GM19324 (cell line): ENCODE measurements around the gene CACNA1I.

Experiments used
- ATAC-seq: cut with Tn5 transposase; IDR thresholded peaks from one replicate; pipeline ENCODE4 v1.9.1; 2021; ENCODE audit warnings: mild to moderate bottlenecking, moderate library complexity; ENCODE audit not compliant: unreplicated experiment, low FRiP score

Gene CACNA1I

DNA sequence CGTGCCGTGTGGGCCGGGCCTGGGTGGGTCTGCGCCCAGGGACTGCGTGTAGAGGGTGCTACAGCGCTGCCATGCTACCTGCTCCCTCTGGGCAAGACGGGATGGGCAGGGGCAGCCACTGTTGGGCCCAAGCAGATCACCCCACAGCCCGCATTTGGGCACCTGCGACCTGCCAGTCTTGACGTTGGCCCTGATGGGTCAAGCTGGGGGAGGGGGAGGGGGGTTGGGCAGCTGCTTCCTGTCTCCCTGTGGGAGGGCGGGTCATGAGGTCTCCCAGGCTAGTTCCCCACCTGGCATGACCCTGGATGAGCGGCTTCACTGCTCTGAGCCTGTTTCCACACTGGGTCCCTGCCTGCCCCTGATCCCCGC, 35.2 kb upstream of the CACNA1I start:
- no peak for ATAC-seq

DNA sequence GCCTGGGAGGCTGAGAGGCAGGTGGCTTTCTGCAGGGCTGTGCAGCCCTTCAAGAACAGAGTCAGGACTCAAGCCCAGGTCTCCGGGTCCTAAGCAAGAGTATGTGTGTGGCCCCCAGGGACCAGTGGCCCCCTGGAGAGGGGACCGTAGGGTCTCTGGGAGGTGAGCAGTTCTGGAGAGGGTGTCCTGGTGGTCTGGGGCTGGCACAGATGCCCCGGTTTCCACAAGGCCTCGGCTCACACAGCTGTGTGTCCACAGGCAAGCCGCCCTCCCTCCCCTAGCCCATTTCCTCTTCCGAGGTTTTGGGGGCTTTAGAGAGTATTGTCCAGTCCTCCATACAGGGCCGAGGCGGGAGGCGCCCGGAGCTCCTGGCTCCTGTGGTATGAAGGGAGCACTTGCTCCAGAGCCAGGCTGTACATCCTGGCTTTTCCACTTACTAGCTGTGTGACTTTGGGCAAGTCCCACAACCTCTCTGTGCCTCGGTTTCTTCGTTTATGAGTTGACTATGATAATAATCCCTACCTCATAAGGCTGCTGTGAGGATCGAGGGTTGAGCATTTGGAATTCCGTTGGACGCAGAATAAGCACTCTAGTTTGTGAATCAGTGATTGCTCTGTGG, 34.6 kb upstream of the CACNA1I start:
- no peak for ATAC-seq

DNA sequence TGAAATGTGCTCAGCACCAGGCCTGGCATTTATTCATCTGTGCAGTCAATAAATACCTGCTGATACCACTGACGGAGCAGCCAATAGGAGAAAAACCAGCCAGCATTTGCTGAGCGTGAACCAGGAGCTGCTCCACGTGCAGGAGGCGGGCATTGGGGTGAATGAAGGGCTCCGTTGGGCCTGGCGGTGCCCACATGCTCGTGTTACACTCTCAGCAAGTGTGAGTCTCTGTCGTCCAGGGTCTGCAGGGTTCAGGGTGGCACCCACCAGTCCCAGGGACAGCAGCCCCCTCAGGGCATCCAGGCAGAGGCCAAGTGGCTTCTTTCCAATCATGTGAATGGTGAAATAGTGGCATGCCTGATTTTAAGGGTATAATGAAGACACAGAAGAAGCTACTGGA, 33.8 kb upstream of the CACNA1I start:
- ATAC-seq = no peak

DNA sequence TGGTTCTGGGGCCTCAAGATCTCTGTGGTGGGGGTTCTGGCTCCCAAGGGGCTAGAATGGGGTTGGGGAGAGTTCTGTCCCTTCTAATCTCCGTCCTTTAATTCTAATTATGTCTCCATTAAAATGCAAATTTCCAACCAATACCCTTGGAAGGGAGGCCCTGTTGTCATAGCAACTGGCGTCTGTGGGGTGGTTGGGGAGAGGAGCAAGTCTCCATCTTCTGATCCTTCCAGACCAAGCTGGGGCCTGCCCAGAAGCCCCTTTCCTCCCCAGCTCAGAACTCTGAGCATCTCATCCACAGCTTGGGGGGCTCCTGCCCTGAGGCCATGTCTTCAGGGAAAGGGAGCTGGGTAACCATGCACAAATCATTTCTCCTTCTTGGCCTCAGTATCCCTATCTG, 32.6 kb upstream of the CACNA1I start:
- no peak for ATAC-seq

DNA sequence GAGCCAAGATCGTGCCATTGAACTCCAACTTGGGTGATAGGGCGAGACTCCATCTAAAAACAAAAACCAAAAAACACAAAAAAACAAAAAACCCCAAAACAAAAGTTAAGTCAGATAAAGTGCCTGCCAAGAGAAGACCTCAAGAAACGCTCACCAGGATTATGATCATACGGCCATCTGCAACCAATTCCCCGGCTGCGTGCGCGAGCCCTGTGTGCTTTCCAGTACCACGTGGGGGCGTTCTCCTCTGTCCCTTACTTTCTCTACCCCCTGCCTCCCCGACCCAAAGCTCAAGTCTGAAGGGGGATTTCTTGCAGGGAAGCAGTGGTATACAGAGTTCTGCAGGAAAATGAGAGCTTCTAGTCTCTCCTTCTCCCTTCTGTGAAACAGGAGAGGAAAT, 27.5 kb upstream of the CACNA1I start:
- no peak for ATAC-seq

DNA sequence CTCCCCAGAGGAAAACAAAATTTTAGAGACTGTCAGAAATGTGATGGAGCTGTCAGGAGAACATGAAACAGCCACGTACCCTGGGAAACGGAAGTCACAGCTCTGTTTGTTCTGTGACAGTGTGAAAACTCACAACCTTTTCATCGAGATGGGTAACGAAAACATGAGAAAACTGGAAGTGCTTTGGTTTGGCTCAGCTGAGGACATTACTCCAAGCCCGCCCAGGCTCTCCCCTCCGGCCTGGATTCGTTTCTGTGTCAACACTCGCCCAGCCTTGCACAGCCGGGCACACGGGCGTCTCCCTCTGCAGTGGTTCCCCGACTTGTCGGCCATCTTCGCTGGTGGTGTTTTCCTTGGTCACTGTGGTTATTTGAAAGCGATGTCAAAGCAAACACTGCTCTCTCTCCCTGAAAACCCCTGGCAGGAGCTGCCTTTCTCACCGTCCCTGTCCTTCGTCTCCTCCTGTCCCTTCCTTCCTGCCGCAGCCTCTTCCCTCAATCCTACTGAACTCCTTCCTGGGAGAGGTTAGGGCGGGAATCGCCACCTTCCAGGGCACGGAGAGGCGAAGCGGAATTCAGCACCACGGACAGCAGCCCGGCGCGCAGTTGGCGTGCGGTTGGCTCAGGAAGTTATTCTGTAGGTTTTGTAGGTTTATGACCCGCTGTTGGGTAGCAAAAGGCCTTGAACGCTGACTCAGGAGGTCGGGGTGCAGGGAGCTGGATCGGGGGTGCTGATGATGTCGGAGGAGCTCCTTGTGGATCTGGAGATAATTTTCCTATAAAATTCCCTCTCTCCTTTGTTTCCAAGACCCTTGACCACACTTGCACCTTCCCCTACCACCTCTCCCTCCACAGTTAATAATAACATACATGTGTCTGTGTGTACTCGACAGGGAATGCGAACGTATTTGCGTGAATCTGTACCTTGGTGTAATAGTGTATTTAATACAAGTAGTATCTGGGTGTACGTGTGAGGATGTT, 24.9 kb upstream of the CACNA1I start:
- ATAC-seq = no peak

DNA sequence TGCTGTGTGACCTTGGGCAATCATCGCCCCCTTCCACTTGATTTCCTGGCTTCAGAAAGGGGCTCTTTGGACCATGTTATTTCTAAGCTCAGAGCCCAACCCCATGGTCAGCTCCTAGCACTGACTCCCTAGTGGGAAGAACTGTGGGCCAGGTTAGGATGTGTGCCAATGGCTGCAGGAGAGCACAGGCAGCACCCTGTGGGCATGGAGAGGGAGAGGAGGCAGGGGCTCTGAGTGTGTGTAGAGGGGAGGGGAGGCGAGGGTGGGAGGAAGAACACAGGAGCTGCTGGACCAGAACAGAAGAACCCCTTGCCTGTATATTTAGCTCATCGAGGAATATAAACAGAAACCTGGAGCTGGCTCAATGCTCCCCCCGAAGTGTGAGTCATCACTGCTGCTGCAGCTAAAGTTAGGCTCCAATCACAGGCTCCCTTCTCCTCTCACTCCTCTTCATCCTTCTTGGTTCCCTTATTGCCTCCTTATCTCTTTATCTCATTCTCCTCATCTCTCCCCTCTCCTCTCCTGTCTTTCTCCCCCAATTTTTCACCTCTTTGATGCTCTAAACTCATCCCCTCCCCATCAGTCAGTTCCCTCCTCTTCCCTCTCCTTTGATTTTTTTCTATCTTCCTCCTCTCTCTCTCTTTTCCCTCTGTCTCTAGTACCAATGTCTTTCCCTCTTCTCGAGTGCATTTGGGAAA, 23.5 kb upstream of the CACNA1I start:
- no peak for ATAC-seq

DNA sequence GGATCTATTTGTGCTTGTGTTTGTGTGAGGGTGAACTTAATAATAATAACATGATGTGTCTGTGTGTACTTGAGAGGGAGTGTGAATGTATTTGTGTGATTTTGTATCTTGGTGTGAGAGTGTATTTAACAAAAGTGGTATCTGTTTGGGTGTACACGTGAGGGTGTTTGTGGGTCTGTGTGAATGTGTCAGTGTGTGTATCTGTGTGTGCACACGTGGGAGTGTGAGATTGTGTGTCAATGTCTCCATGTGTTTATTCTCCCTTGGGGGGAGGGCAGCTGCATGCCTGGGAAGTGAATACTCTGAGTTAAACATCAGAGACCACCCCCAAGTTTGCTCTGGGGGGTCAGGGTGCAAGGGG, 23.0 kb upstream of the CACNA1I start:
- ATAC-seq = no peak

DNA sequence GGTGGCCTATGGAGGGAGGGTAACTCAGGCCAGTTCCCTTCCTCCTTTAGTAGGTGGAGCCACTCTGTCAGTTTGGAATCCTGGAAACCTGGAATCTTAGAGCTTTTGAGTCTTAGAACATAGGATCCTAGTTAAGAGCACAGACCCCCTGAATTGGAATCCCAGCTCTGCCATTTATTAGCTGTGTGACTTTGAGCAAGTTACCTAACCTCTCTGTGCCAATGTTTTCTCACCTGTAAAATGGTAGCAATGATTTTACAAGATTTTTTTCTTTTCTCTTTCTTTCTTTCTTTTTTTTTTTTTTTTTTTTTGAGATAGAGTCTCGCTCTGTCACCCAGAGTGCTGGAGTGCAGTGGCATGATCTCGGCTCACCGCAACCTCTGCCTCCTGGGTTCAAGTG, 17.1 kb upstream of the CACNA1I start:
- ATAC-seq = no peak

DNA sequence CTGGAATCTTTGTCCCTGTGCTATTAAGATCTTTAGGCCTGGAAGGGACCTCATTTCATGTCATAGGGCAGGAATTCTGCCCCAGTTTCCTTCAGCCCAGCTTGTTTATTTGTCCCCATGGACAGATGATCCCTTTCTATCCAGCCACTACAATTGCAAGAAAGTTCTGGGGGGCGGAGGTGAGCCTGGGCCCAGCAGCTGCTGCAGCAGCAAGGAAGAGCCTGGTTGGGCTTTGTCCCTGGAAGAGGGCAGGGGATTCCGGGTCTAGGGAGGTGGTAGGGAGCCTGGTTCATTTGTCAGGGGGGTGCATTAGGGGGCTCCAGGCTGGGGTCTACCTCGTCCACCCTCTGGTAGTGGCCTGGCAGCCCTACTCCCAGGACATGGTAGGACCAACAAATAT, 16.4 kb upstream of the CACNA1I start:
- ATAC-seq = no peak

DNA sequence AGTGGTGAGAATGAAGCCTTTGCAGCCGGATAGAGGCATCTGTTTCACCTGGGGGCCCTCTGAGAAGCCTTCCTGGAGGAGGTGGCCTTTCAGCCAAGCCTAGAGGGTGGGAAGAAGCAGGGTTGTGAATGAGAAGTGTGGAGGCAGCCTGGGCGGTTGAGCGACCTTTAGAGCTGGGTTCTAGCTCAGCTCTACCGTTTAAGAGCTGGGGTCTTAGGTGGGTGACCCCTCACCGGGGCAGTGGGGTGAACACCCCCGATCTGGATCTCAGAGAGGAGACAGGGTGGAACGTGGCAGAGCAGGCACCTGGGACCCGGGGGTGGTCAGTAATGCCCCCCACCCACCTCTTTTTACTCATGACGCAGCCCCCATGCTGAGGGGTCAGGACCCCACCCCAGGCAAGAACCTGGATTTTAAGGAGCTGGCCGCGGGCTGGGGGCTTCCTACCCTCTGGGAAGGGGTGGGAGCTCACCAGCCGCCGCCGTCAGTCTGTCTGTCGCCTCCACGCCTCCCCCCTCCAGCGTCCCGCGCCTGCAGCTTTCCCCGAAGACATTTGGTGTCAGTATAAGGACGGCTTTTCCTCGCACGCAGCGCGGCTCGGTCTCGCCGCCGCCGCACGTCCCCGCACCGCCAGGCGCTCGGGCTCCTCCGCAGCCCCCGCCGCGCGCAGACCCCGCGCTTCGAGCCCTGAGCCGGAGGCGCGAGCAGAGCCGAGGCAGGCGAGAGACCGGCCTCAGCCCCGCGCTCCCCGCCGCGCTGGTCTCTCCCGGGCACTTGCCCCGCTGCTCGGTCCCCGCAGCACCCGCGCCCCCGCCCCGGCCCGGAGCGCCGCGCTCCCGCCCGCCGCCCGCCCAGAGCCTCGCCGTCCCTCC, 13.3 kb upstream of the CACNA1I start:
- no peak for ATAC-seq

DNA sequence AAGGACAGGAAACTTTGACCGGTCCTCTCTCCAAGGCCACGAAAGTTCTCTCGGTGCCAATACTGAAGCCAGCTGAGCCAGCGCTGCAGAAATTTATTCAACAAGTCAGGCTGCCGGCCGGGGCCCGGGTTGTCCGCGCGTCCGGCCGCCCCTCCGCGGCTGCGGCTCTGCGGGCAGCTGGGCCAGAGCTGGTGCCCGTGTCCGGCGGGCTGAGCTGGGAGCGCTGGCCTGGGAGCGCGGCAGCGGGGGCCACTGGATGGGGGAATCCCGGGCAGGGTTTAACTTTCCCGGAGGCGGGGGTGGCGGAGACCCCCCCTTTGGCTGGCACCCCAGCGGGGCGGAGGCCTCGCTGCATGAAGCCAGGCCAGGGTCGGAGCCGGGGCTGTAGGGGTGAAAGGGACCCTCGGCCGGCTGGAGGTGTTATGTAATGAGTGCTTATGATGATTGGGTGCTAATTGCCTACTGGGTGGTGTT, 12.3 kb upstream of the CACNA1I start:
- no peak for ATAC-seq

DNA sequence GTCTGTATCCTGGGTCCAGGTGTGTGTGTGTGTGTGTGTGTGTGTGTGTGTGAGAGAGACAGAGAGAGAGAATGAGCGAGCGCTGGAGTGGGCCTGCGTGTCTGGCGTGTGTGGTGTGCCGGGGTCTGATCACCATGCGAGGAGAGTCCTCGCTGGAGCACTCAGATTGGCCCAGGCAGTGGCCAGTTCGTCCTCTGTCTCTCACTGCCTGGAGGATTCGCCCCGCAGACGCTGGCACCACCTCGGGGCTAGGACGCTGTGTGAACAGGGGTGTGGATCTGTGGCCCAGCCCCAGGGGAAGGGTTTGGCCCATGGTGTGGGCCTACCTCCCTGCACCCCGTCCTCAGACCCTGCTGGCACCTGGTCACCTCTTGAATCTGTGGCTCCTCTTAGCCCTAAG, 11.6 kb upstream of the CACNA1I start:
- no peak for ATAC-seq

DNA sequence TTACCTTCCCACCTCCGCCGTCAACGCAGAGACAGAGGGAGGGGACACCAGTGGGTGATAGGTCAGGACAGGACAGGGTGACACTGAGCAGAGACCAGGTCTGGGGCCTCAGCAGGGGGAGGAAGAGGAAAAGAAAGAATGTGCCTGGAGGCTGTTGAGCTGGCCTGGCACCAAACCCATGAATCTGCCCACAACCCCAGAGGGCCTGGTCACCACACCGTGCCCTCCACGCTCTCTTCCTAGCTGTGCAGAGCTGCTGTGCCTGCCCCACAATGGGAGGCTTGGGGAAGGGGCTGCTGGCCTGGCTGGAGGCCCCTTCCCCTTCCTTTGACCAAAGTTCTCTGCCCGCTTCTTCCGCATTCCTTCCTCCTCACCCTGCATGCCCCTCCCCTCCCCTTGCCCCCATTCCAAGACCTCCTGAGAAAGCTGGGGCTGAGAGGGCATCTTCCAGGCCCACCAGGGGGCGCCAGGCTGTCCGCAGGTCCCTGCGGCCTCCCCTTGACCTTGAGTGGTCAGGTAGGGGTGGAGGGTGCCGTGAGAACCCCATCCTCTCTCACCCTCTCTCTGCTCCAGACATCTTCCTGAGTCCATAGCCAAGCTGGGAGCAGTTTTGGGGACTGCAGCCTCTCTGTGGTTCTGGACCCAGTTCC, 11.0 kb upstream of the CACNA1I start:
- no peak for ATAC-seq

DNA sequence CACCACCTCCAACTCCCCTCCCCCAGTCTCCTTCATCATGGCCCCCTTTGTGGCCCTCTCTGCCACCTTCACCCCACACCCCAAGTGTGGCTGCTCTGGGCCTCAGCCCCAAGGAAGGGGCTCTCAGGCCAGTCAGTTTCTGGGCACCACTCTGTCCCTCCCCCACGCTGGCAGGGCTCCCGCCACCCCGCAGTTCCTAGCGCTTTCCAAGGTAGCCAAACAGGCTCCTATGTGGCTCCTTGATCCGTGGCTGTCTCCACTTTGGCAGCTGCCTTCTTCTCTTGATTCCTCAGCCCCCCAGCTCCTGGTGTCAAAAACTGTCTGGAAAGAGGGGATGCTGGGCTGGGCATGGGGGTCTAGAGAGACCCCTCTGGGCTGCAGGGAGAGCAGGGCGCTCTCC, 10.4 kb upstream of the CACNA1I start:
- no peak for ATAC-seq

DNA sequence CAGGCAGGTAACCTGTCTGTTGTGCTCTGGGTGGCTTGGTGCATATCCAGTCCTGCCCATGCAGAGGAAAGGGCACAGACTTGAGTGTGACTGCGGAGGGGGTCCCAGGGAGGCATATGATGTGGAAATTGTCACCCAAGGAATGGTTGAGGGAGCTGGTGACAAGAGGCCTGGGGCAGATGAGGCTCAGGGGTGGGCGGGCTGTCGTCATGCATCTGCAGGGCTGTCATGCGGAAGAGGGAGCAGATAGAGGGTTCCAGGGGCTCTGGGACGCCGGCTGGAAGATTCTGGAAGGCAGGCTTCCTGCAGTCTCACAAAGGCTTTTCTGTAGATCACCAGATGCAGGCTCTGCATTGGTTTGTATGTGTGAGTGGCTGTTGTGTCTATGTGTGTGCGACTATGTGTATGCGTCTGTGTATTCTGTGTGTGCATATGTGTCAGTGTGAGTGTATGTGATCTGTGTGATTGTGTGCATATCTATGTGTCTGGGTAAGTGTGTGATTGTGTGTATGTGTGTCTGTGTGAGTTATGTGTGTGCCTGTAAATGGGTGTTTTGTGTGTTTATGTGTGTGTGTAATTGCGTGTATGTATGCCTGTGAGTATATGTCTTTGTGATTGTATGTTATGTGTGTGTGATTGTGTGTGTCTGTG, 7.6 kb upstream of the CACNA1I start:
- ATAC-seq = no peak

DNA sequence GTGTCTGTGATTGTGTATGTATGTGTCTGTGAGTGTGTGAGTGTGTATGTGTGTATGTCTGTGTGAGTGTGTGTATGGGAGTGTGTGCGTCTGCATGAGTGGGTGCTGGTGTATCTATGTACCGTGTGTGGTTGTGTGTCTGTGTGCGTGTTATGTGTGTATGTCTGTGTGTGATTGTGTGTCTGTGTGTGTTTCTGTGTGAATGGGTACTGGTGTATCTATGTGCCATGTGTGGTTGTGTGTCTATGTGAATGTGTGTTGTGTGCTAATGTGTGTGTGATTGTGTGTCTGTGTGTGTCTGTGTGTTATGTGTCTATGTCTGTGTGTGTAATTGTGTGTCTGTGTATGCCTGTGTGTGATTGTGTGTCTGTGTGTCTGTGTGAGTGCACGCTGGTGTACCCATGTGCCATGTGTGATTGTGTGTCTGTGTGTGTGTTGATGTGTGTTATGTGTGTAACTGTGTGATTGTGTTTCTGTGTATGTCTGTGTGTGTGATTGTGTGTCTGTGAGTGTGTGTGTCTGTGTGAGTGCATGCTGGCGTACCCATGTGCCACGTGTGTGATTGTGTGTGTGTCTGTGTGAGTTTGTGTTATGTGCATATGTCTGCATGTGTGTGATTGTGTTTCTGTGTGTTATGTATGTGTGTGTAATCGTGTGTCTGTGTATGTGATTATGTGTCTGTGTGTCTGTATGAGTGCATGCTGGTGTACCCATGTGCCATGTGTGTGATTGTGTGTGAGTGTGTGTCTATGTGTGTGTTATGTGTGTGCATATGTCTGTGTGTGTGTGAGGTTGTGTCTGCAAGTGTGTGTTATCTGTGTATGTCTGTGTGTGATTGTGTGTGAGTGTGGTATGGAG, 6.8 kb upstream of the CACNA1I start:
- no peak for ATAC-seq

DNA sequence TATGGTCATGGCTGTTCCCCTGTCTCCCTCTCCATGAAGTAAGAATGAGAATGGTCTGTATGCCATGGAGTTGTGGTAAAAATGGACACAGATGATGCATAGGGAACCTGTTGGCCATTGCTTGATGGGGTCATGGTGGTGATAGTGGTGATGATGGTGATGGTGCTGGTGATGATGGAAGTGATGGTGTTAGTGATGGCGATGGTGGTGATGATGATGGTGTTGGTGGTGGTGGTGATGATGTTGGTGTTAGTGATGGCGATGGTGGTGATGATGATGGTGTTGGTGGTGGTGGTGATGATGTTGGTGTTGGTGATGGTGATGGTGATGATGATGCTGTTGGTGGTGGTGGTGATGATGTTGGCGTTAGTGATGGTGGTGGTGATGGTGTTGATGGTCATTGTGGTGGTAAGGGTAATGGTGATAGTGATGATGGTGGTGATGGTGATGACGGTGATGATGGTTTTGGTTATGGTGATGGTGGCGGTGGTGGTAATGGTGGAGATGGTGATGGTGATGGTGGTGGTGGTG, 5.1 kb upstream of the CACNA1I start:
- no peak for ATAC-seq
